Measurements from ENCODE around the gene NFIA. TPM values are rescaled to one million over a fixed set of nuclear protein-coding genes. Genes with fewer than 3 reads are reported as not detected.

Gene NFIA
- total and polyA plus RNA-seq, 2 of the 13 experiments (the other 11 are each of a cell fraction or from before 2014, with no cell fraction given): 14.7 to 28.5 TPM

- peak; percentile 98 for TF ChIP-seq MYPOP (CRISPR knock-in tag; IDR thresholded peaks at IDR 0.05)
- no peak for TF ChIP-seq ZNF512 (CRISPR knock-in tag; IDR thresholded peaks at IDR 0.05)
- peak; percentile 68 for TF ChIP-seq ZNF589 (CRISPR knock-in tag; conservative IDR thresholded peaks at IDR 0.05)
- no peak for TF ChIP-seq NFE2L2 (IDR thresholded peaks at IDR 0.05; ENCODE audit: low read length)
- 0 out of 2 replicates have a peak, but pooled peaks have one; percentile 38 for TF ChIP-seq ZBTB42 (CRISPR knock-in tag; IDR thresholded peaks at IDR 0.05)
- TF ChIP-seq RFXAP (CRISPR knock-in tag; IDR thresholded peaks at IDR 0.05; ENCODE audit: borderline replicate concordance): peak; percentile 98
- TF ChIP-seq ZNF879 (CRISPR knock-in tag; IDR thresholded peaks at IDR 0.05): no peak
- TF ChIP-seq AHR (CRISPR knock-in tag; IDR thresholded peaks at IDR 0.05): peak; percentile 66; the same call in 1 of the 2 replicates
- TF ChIP-seq HMGXB3 (CRISPR knock-in tag; IDR thresholded peaks at IDR 0.05; ENCODE audit: borderline replicate concordance): no peak
- TF ChIP-seq GATA4 (IDR thresholded peaks at IDR 0.05; ENCODE audit: borderline replicate concordance, low read depth): no peak
- TF ChIP-seq ARHGAP35 (CRISPR knock-in tag; IDR thresholded peaks at IDR 0.05; ENCODE audit: borderline replicate concordance): no peak
- TF ChIP-seq NR2F6 (IDR thresholded peaks at IDR 0.05): peak; percentile 35; the same call in 1 of the 2 replicates
- TF ChIP-seq NR2F6 (CRISPR knock-in tag; IDR thresholded peaks at IDR 0.05): no peak; the same call in none of the 2 replicates
- no peak for TF ChIP-seq PAX8 (CRISPR knock-in tag; IDR thresholded peaks at IDR 0.05; ENCODE audit: borderline replicate concordance)
- no peak for TF ChIP-seq SMAD9 (CRISPR knock-in tag; IDR thresholded peaks at IDR 0.05)
- TF ChIP-seq PCBP1 (IDR thresholded peaks at IDR 0.05; ENCODE audit: borderline replicate concordance, low read depth, low read length): peak; percentile 92; the same call in 1 of the 2 replicates
- peak; percentile 45; the same call in 1 of the 2 replicates for TF ChIP-seq ZNF605 (CRISPR knock-in tag; IDR thresholded peaks at IDR 0.05)
- no peak for TF ChIP-seq ZNF737 (CRISPR knock-in tag; IDR thresholded peaks at IDR 0.05; ENCODE audit: borderline replicate concordance)
- no peak for TF ChIP-seq ZNF660 (CRISPR knock-in tag; IDR thresholded peaks at IDR 0.05; ENCODE audit: borderline replicate concordance, low read depth)
- peak; percentile 62 for TF ChIP-seq NCOA2 (CRISPR knock-in tag; IDR thresholded peaks at IDR 0.05)
Observed at GRCh38 chr1:61076728-61077675, 5.4 kb upstream of the NFIA start (continued).
